Ascending aorta (tissue), 2 donors: ENCODE results near the gene B4GALT3. TPM values are rescaled to one million over a fixed set of nuclear protein-coding genes. Genes with fewer than 3 reads are reported as not detected.

Experiments
- DNase-seq, 2 donors: peaks; one replicate each; pipeline ENCODE4 v3.0.0-alpha.2; 2019; ENCODE audit warnings: low spot score in 2 of 2
- H3K27ac ChIP-seq, 2 donors: fragments of 200-600 bp; sonication (generic); one replicate each; pipeline ENCODE4 v1.5.1; 2016 to 2017; ENCODE audit warnings: mild to moderate bottlenecking in 1 of 2
- H3K27me3 ChIP-seq: fragments of 200-600 bp; sonication (generic); one replicate; pipeline ENCODE4 v1.5.1; 2017
- H3K36me3 ChIP-seq, 2 donors: fragments of 200-600 bp; sonication (generic); one replicate each; pipeline ENCODE4 v1.5.1; 2016
- H3K4me1 ChIP-seq, 2 donors: fragments of 200-600 bp; sonication (generic); one replicate each; pipeline ENCODE4 v1.5.1; 2016 to 2017; ENCODE audit warnings: mild to moderate bottlenecking in 1 of 2
- H3K4me3 ChIP-seq, 2 donors: fragments of 200-600 bp; sonication (generic); one replicate each; pipeline ENCODE4 v1.5.1; 2016 to 2017; ENCODE audit warnings: mild to moderate bottlenecking in 1 of 2
- H3K9me3 ChIP-seq, 2 donors: fragments of 200-600 bp; sonication (generic); one replicate each; pipeline ENCODE4 v1.5.1; 2016
- intact Hi-C: fragments of 100-400 bp; cut with DNase I; formaldehyde crosslinking; loops from one replicate; pipeline ENCODE4 v1.15.1; 2023
- total RNA-seq: library from RNA; depleted of rRNA; stranded (reverse); fragments of >200 nt; gene quantifications from one replicate; pipeline ENCODE4 v1.1.0, GENCODE V29; 2016
- TF ChIP-seq, protein P1 (sequence below), 3 experiments: fragments of 200-600 bp in 2 of 3; fragments of 450-650 bp in 1 of 3; sonication (generic) in 2 of 3; IDR thresholded peaks; one replicate each; pipeline ENCODE4 v1.5.1; 2016 to 2019; ENCODE audit warnings: antibody characterized with exemption in 3 of 3, mild to moderate bottlenecking in 1 of 3, moderate library complexity in 1 of 3

The B4GALT3 gene
- total RNA-seq, 1 donor from 2014 or later = 26.9 TPM

DNA sequence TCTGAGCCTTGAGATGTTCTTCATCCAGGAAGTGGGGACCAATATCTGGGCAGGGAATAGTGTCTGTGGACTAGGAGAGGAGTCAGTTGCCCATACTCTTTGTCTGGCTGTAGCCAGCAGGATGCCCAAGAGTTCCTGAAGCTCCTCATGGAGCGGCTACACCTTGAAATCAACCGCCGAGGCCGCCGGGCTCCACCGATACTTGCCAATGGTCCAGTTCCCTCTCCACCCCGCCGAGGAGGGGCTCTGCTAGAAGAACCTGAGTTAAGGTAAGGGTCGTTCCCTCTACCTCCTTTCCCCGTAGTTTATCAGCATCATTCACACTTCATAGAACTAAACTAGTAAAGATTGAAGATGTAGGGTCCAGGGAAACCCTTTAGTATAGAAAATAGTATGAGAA is 14.5 kb downstream of the B4GALT3 start:
- TF ChIP-seq, protein P1, sequence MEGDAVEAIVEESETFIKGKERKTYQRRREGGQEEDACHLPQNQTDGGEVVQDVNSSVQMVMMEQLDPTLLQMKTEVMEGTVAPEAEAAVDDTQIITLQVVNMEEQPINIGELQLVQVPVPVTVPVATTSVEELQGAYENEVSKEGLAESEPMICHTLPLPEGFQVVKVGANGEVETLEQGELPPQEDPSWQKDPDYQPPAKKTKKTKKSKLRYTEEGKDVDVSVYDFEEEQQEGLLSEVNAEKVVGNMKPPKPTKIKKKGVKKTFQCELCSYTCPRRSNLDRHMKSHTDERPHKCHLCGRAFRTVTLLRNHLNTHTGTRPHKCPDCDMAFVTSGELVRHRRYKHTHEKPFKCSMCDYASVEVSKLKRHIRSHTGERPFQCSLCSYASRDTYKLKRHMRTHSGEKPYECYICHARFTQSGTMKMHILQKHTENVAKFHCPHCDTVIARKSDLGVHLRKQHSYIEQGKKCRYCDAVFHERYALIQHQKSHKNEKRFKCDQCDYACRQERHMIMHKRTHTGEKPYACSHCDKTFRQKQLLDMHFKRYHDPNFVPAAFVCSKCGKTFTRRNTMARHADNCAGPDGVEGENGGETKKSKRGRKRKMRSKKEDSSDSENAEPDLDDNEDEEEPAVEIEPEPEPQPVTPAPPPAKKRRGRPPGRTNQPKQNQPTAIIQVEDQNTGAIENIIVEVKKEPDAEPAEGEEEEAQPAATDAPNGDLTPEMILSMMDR (IDR thresholded peaks at IDR 0.05) = no peak
- H3K4me3 ChIP-seq = no peak overlapping the region
- no peak overlapping the region for H3K27ac ChIP-seq
- intact Hi-C loops = loop anchor here (10.0 kb wide), 1 partner anchor 118 kb away; the partner anchor contains the start of gene USF1
- DNase-seq = no peak
- peaks cover 10 to 15% of the 10 kb centered on the region in 2 donors for H3K36me3 ChIP-seq
- H3K9me3 ChIP-seq = no peaks in the 10 kb centered on the region
- H3K4me1 ChIP-seq = peaks cover 6 to 26% of the 10 kb centered on the region in 2 donors
- no peaks in the 10 kb centered on the region for H3K27me3 ChIP-seq

GRCh38 chr1:161162052-161162451 is 15.3 kb downstream of the B4GALT3 start:
- Histone ChIP-seq H3K36me3 (peaks cover 10 to 19% of the 10 kb centered on the region in 2 donors), H3K4me3 (no peak overlapping the region), H3K27me3 (no peaks in the 10 kb centered on the region), H3K9me3 (no peaks in the 10 kb centered on the region), H3K4me1 (peaks cover 3 to 24% of the 10 kb centered on the region in 2 donors), H3K27ac (no peak overlapping the region)
- TF ChIP-seq, protein P1 (IDR thresholded peaks at IDR 0.05) = no peak
- intact Hi-C loops = loop anchor here (10.0 kb wide), 1 partner anchor 117 kb away; the partner anchor contains the start of gene USF1
- no peak for DNase-seq

DNA sequence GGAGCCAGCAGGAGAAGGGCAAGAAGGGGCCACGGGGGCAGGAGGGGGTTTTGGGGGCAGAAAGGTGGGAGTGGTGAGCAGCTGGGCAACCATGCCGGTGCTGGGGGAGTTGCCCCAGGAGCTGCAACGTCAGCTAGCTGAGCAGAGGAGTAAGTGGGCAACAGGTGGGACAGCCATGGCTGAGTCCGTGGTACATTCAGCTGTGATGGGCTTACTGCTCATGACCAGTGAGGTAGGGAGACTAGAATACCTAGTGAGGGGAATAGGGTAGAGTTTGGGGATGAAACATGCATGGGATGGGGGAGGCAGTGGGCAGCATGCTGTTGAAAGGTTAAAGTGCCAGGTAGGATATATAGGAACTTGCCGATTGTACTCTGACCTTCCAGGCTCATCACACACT is 15.7 kb downstream of the B4GALT3 start:
- no peaks in the 10 kb centered on the region for H3K9me3 ChIP-seq
- no peak for DNase-seq
- no peaks in the 10 kb centered on the region for H3K27me3 ChIP-seq
- intact Hi-C loops = loop anchor here (10.0 kb wide), 1 partner anchor 117 kb away; the partner anchor contains the start of gene USF1
- no peak overlapping the region for H3K27ac ChIP-seq
- H3K4me3 ChIP-seq = no peak overlapping the region
- H3K4me1 ChIP-seq = peaks cover 3 to 21% of the 10 kb centered on the region in 2 donors
- TF ChIP-seq, protein P1 (IDR thresholded peaks at IDR 0.05) = no peak
- H3K36me3 ChIP-seq = peaks cover 10 to 19% of the 10 kb centered on the region in 2 donors

DNA sequence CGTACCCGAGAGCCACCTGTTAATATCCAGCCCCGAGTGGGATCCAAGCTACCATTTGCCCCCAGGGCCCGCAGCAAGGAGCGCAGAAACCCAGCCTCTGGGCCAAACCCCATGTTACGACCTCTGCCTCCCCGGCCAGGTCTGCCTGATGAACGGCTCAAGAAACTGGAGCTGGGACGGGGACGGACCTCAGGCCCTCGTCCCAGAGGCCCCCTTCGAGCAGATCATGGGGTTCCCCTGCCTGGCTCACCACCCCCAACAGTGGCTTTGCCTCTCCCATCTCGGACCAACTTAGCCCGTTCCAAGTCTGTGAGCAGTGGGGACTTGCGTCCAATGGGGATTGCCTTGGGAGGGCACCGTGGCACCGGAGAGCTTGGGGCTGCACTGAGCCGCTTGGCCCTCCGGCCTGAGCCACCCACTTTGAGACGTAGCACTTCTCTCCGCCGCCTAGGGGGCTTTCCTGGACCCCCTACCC is 16.6 kb downstream of the B4GALT3 start:
- Histone ChIP-seq H3K27me3 (no peaks in the 10 kb centered on the region), H3K4me3 (peak overlapping the region in 1 of 2 donors; percentile 86), H3K36me3 (peaks cover 10 to 19% of the 10 kb centered on the region in 2 donors), H3K4me1 (peaks cover 3 to 21% of the 10 kb centered on the region in 2 donors), H3K27ac (no peak overlapping the region), H3K9me3 (no peaks in the 10 kb centered on the region)
- intact Hi-C loops = loop anchor here (10.0 kb wide), 1 partner anchor 116 kb away; the partner anchor contains the start of gene USF1
- no peak for DNase-seq
- TF ChIP-seq, protein P1 (IDR thresholded peaks at IDR 0.05) = no peak

GRCh38 chr1:161159913-161160243 is 17.4 kb downstream of the B4GALT3 start:
- peak overlapping the region; percentile 81 to 83 for H3K27ac ChIP-seq
- peak overlapping the region; percentile 86 to 92 for H3K4me3 ChIP-seq
- DNase-seq = no peak
- intact Hi-C loops = loop anchor here (1.0 to 10.0 kb wide), 5 partner anchors 17 to 898 kb away; partner anchors contain the start of genes B4GALT3, COPA, DCAF8 and DEDD
- peaks cover 10 to 19% of the 10 kb centered on the region in 2 donors for H3K36me3 ChIP-seq
- TF ChIP-seq, protein P1 (IDR thresholded peaks at IDR 0.05) = no peak
- H3K4me1 ChIP-seq = peaks cover 0 to 26% of the 10 kb centered on the region in 2 donors
- H3K9me3 ChIP-seq = no peaks in the 10 kb centered on the region
- H3K27me3 ChIP-seq = no peaks in the 10 kb centered on the region
